Measurements from ENCODE around the gene UMODL1. TPM values are rescaled to one million over a fixed set of nuclear protein-coding genes. Genes with fewer than 3 reads are reported as not detected.

Gene UMODL1
- total RNA-seq, 3 donors from 2014 or later (not counting 1 experiment from before 2014, with no cell fraction given): 0.14 to 0.28 TPM; not detected in 1

GRCh38 chr21:42032266-42032665 lies 38.9 kb upstream of the UMODL1 start:
- no peak for DNase-seq
- TF ChIP-seq CTCF (IDR thresholded peaks at IDR 0.05): no peak
- H3K4me1 ChIP-seq (ENCODE audit: control insufficient read depth, insufficient read depth, low read length): no peaks in the 10 kb centered on the region
- WGBS (ENCODE audit: insufficient coverage): 96% methylated on average over 2 of the region's 2 CpGs
- H3K4me3 Mint-ChIP-seq: no peak overlapping the region
- H3K9me3 Mint-ChIP-seq: no peaks in the 10 kb centered on the region
- no peaks in the 10 kb centered on the region for H3K36me3 ChIP-seq (ENCODE audit: control insufficient read depth, insufficient read depth, low read length)
- peaks cover 15% of the 10 kb centered on the region in 2 donors for H3K27me3 Mint-ChIP-seq (ENCODE audit: low read depth in 2 of 2)
- ATAC-seq: no peak
- no peaks in the 10 kb centered on the region for H3K9me3 ChIP-seq (ENCODE audit: control insufficient read depth, insufficient read depth, low read length)
- no peak overlapping the region for H3K27ac Mint-ChIP-seq
- H3K27ac ChIP-seq (ENCODE audit: low read length): no peak overlapping the region
- H3K4me3 ChIP-seq (ENCODE audit: low read length): no peak overlapping the region
- intact Hi-C loops (cut with micrococcal nuclease): no loop called here
- no peaks in the 10 kb centered on the region for H3K4me1 Mint-ChIP-seq
- no peaks in the 10 kb centered on the region for H3K36me3 Mint-ChIP-seq
- peaks cover 2% of the 10 kb centered on the region for H3K27me3 ChIP-seq (ENCODE audit: control insufficient read depth, insufficient read depth, low read length)

- H3K4me3 Mint-ChIP-seq: no peak overlapping the region
- H3K9me3 Mint-ChIP-seq: no peaks in the 10 kb centered on the region
- Histone ChIP-seq H3K4me3 (ENCODE audit: low read length) (no peak overlapping the region), H3K27me3 (ENCODE audit: control insufficient read depth, insufficient read depth, low read length) (peaks cover 2% of the 10 kb centered on the region), H3K27ac (ENCODE audit: low read length) (no peak overlapping the region), H3K36me3 (ENCODE audit: control insufficient read depth, insufficient read depth, low read length) (no peaks in the 10 kb centered on the region), H3K4me1 (ENCODE audit: control insufficient read depth, insufficient read depth, low read length) (no peaks in the 10 kb centered on the region), H3K9me3 (ENCODE audit: control insufficient read depth, insufficient read depth, low read length) (no peaks in the 10 kb centered on the region)
- no peaks in the 10 kb centered on the region for H3K36me3 Mint-ChIP-seq
- H3K27me3 Mint-ChIP-seq (ENCODE audit: low read depth in 2 of 2): peaks cover 15% of the 10 kb centered on the region in 2 donors
- no peaks in the 10 kb centered on the region for H3K4me1 Mint-ChIP-seq
- DNase-seq (no peak), ATAC-seq (no peak)
- no peak for TF ChIP-seq CTCF (IDR thresholded peaks at IDR 0.05)
- no peak overlapping the region for H3K27ac Mint-ChIP-seq
- intact Hi-C loops (cut with micrococcal nuclease): no loop called here
- WGBS (ENCODE audit: insufficient coverage): 94% methylated on average over 3 of the region's 3 CpGs
These were observed 38.1 kb upstream of the UMODL1 start for GRCh38 chr21:42032968-42033367.

GRCh38 chr21:42036313-42036712 lies 34.8 kb upstream of the UMODL1 start:
- peaks cover 14% of the 10 kb centered on the region in 2 donors for H3K27me3 Mint-ChIP-seq (ENCODE audit: low read depth in 2 of 2)
- H3K4me3 ChIP-seq (ENCODE audit: low read length): no peak overlapping the region
- H3K27ac Mint-ChIP-seq: no peak overlapping the region
- H3K4me1 ChIP-seq (ENCODE audit: control insufficient read depth, insufficient read depth, low read length): no peaks in the 10 kb centered on the region
- H3K27me3 ChIP-seq (ENCODE audit: control insufficient read depth, insufficient read depth, low read length): peaks cover 2% of the 10 kb centered on the region
- no peak for ATAC-seq
- no peak for TF ChIP-seq CTCF (IDR thresholded peaks at IDR 0.05)
- DNase-seq: no peak
- intact Hi-C loops (cut with micrococcal nuclease): no loop called here
- no peak overlapping the region for H3K4me3 Mint-ChIP-seq
- no peaks in the 10 kb centered on the region for H3K9me3 Mint-ChIP-seq
- no peaks in the 10 kb centered on the region for H3K9me3 ChIP-seq (ENCODE audit: control insufficient read depth, insufficient read depth, low read length)
- WGBS (ENCODE audit: insufficient coverage): 100% methylated on average over 2 of the region's 2 CpGs
- H3K36me3 ChIP-seq (ENCODE audit: control insufficient read depth, insufficient read depth, low read length): no peaks in the 10 kb centered on the region
- H3K27ac ChIP-seq (ENCODE audit: low read length): no peak overlapping the region
- H3K36me3 Mint-ChIP-seq: no peaks in the 10 kb centered on the region
- H3K4me1 Mint-ChIP-seq: no peaks in the 10 kb centered on the region

GRCh38 chr21:42037516-42037915 lies 33.6 kb upstream of the UMODL1 start:
- intact Hi-C loops (cut with micrococcal nuclease): no loop called here
- Histone ChIP-seq H3K27ac (ENCODE audit: low read length) (no peak overlapping the region), H3K36me3 (ENCODE audit: control insufficient read depth, insufficient read depth, low read length) (no peaks in the 10 kb centered on the region), H3K4me1 (ENCODE audit: control insufficient read depth, insufficient read depth, low read length) (no peaks in the 10 kb centered on the region), H3K9me3 (ENCODE audit: control insufficient read depth, insufficient read depth, low read length) (no peaks in the 10 kb centered on the region), H3K4me3 (ENCODE audit: low read length) (no peak overlapping the region), H3K27me3 (ENCODE audit: control insufficient read depth, insufficient read depth, low read length) (peaks cover 2% of the 10 kb centered on the region)
- H3K9me3 Mint-ChIP-seq: no peaks in the 10 kb centered on the region
- H3K4me1 Mint-ChIP-seq: no peaks in the 10 kb centered on the region
- no peaks in the 10 kb centered on the region for H3K36me3 Mint-ChIP-seq
- DNase-seq (no peak), ATAC-seq (no peak)
- no peak overlapping the region for H3K4me3 Mint-ChIP-seq
- H3K27me3 Mint-ChIP-seq (ENCODE audit: low read depth in 2 of 2): peaks cover 9 to 10% of the 10 kb centered on the region in 2 donors
- H3K27ac Mint-ChIP-seq: no peak overlapping the region
- WGBS (ENCODE audit: insufficient coverage): 75% methylated on average over 7 of the region's 9 CpGs
- TF ChIP-seq CTCF (IDR thresholded peaks at IDR 0.05): no peak
